ENCODE data around the gene IGSF10. TPM values are rescaled to one million over a fixed set of nuclear protein-coding genes. Genes with fewer than 3 reads are reported as not detected.

IGSF10 gene
- total and polyA plus RNA-seq, 2 of the 8 experiments (the other 6 are each of a cell fraction or from before 2014, with no cell fraction given), result 0.59 to 0.95 TPM

DNA sequence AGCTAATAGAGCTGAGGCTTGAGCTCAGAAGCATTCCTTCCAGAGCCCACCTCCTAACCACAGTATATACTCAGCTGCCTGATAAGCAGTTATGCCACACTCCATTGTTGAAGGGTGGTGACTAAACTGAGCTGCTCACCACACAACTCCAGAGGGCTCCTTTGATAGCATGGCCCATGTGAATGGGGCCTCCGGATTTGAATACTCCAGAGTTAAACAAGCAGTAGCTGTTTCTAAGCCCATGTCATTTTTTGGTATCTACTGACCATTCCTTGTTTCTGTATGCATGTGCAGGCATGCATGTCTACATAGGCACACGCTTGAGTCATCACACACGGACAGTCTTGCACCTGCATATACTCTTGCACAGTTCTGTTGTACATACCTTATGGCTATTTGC lies 28.9 kb downstream of the IGSF10 start:
- 90% methylated on average over 3 of the region's 3 CpGs; no CpG with 5 or more reads in 1 of the 2 experiments for WGBS, 2 experiments (ENCODE audit: extremely low coverage in 1 of 2, insufficient coverage in 1 of 2, insufficient read length in 1 of 2, insufficient replicate concordance in 2 of 2, low coverage in 1 of 2, low lambda C conversion rate in 2 of 2, missing lambda C conversion rate in 1 of 2)
- no peak overlapping the region for H2AFZ ChIP-seq (ENCODE audit: low read length)
- H2BK120ac ChIP-seq (replicated peaks; ENCODE audit: low read depth, low read length), result no peak overlapping the region
- no peak overlapping the region for H3K9ac ChIP-seq (replicated peaks in 1 of 4; ENCODE audit: extremely low read depth in 1 of 4, low read depth in 3 of 4, low read length in 3 of 4)
- no peak overlapping the region for H3K4me2 ChIP-seq (ENCODE audit: insufficient read depth in 1 of 2, low read depth in 2 of 2, low read length in 2 of 2)
- H2BK5ac ChIP-seq (ENCODE audit: low read depth, low read length), result no peak overlapping the region
- no peaks in the 10 kb centered on the region for H3K79me1 ChIP-seq (ENCODE audit: low read depth, low read length)
- H3K56ac ChIP-seq (replicated peaks; ENCODE audit: insufficient read length, low read depth, low read length), result no peak overlapping the region
- peaks cover 0 to 6% (median 3%) of the 10 kb centered on the region in 4 experiments; a peak in 4 of 8 replicates for H3K36me3 ChIP-seq (ENCODE audit: control insufficient read depth in 2 of 4, insufficient read depth in 4 of 4, low read length in 3 of 4)
- no peak for DNase-seq (ENCODE audit: low read depth in 1 of 2, low spot score in 2 of 2)
- no peak overlapping the region for H2BK20ac ChIP-seq (ENCODE audit: low read length)
- POLR2A ChIA-PET (ENCODE audit: partially characterized antibody), result no interaction called here
- no peaks in the 10 kb centered on the region for H3K9me3 ChIP-seq (ENCODE audit: insufficient read depth in 2 of 2, low read depth in 1 of 2, low read length in 1 of 2)
- no peak overlapping the region for H4K5ac ChIP-seq (ENCODE audit: insufficient read length, low read depth, low read length)
- H3K18ac ChIP-seq (ENCODE audit: extremely low read depth, low read length), result no peak overlapping the region
- no peak overlapping the region for H4K8ac ChIP-seq (ENCODE audit: extremely low read depth, insufficient read depth, low read length)
- H3K27ac ChIP-seq (ENCODE audit: low read depth, low read length), result no peak overlapping the region
- FAIRE-seq, result no peak
- no peak overlapping the region for H2BK15ac ChIP-seq (ENCODE audit: low read length)
- no peaks in the 10 kb centered on the region for H3K79me2 ChIP-seq (ENCODE audit: control insufficient read depth in 1 of 2, insufficient read depth in 2 of 2, low read length in 2 of 2)
- H3K4me1 ChIP-seq (replicated peaks in 1 of 4; ENCODE audit: control insufficient read depth in 3 of 4, insufficient read depth in 4 of 4, low read length in 3 of 4), result peaks cover 0 to 9% (median 3%) of the 10 kb centered on the region in 4 experiments; a peak in 4 of 7 replicates
- H3K23me2 ChIP-seq (ENCODE audit: low read depth, low read length), result no peaks in the 10 kb centered on the region
- H2AK5ac ChIP-seq (ENCODE audit: low read depth, low read length), result no peak overlapping the region
- no peak overlapping the region for H2BK12ac ChIP-seq (ENCODE audit: low read depth, low read length)
- no peak overlapping the region for H3K23ac ChIP-seq (ENCODE audit: insufficient read length)
- H4K91ac ChIP-seq (replicated peaks; ENCODE audit: insufficient read length, low read length), result no peak overlapping the region
- no peaks in the 10 kb centered on the region for H4K20me1 ChIP-seq (replicated peaks in 1 of 2; ENCODE audit: control insufficient read depth in 1 of 2, insufficient read depth in 2 of 2, low read length in 2 of 2)
- H3K14ac ChIP-seq (ENCODE audit: insufficient read length), result no peak overlapping the region
- CTCF ChIA-PET (ENCODE audit: partially characterized antibody), result interaction anchor here (1.1 to 8.4 kb wide), 3 partner anchors 7 to 494 kb away, joined by 3 to 48 read pairs (median 4); no protein-coding TSS in a partner anchor
- H3K27me3 ChIP-seq (replicated peaks in 1 of 4; ENCODE audit: control insufficient read depth in 3 of 4, extremely low read depth in 1 of 4, insufficient read depth in 3 of 4, low read length in 3 of 4), result no peaks in the 10 kb centered on the region
- no peak overlapping the region for H3K4ac ChIP-seq (replicated peaks; ENCODE audit: insufficient read length, low read depth, low read length)
- no peak overlapping the region for H3K4me3 ChIP-seq (ENCODE audit: extremely low read depth in 1 of 4, insufficient read depth in 2 of 4, low read depth in 3 of 4, low read length in 4 of 4)
- TF ChIP-seq SAP30 (IDR thresholded peaks at IDR 0.05; ENCODE audit: insufficient read depth, insufficient replicate concordance, low read length) (no peak), SIN3A (conservative IDR thresholded peaks at IDR 0.05 in 1 of 2, IDR thresholded peaks at IDR 0.05 in 1 of 2; ENCODE audit: low read depth in 1 of 2, low read length in 2 of 2) (no peak), RFX5 (IDR thresholded peaks at IDR 0.05; ENCODE audit: borderline replicate concordance, low read depth, low read length) (no peak), KDM1A (IDR thresholded peaks at IDR 0.05; ENCODE audit: borderline replicate concordance, low read length) (no peak)
